GM12878 (cell line): ENCODE measurements around the gene SMIM20. TPM values are rescaled to one million over a fixed set of nuclear protein-coding genes. Genes with fewer than 3 reads are reported as not detected.

Experiments used
- ATAC-seq: fragments of 200-7000 bp; cut with Tn5 transposase; 3 replicates; pipeline ENCODE4 v1.9.1; 2020; ENCODE audit warnings: mild to moderate bottlenecking, moderate library complexity
- BruUV-seq: library from RNA; stranded (reverse); fragments of 400-500 nt; replicated peaks from 2 replicates; lab custom pipeline; 2021; lab: Mats Ljungman, UMichigan
- CTCF ChIA-PET: fragments of 300-600 bp; sonication (Branson Sonifier 250); formaldehyde crosslinking; extraction: SDS; loops from one replicate; lab custom pipeline; 2021; ENCODE audit warnings: inconsistent platforms; lab: Yijun Ruan, JAX
- POLR2A ChIA-PET: fragments of 350-600 bp; formaldehyde crosslinking; extraction: SDS; loops from one replicate; lab custom pipeline; 2021; ENCODE audit warnings: inconsistent platforms; lab: Charles Lee
- RAD21 ChIA-PET: fragments of 300-600 bp; sonication (Branson Sonifier 250); formaldehyde crosslinking; loops from one replicate; lab custom pipeline; 2023; ENCODE audit warnings: antibody characterized with exemption; ENCODE audit not compliant: unreplicated experiment; lab: Charles Lee
- SMC1A ChIA-PET: fragments of 300-600 bp; sonication (Branson Sonifier 250); formaldehyde crosslinking; loops from one replicate; lab custom pipeline; 2023; ENCODE audit not compliant: unreplicated experiment, uncharacterized antibody; lab: Charles Lee
- DNase-seq: peaks from one replicate; pipeline ENCODE4 v3.0.0-alpha.2; 2011; ENCODE audit warnings: low read depth, low spot score
- FAIRE-seq: peaks from 3 replicates; lab custom pipeline; 2011; peaks lifted over from hg19 to GRCh38; lab: Jason Lieb, UNC
- H2AFZ ChIP-seq: 2 replicates; pipeline ENCODE4 v1.6.0; 2011; ENCODE audit warnings: low read depth, low read length, control low read depth; ENCODE audit not compliant: control insufficient read depth
- H3K27ac ChIP-seq: 2 replicates; pipeline ENCODE4 v1.5.1; 2011; ENCODE audit warnings: control low read depth; ENCODE audit not compliant: control insufficient read depth, insufficient read depth
- H3K27me3 ChIP-seq, 2 experiments: replicated peaks in 1 of 2; 2 replicates each; pipeline versions ENCODE4 v1.6.0 to v1.6.1; 2011; ENCODE audit warnings: low read length in 1 of 2; ENCODE audit not compliant: control insufficient read depth in 2 of 2, insufficient read depth in 2 of 2
- H3K36me3 ChIP-seq, 2 experiments: 2 replicates each; pipeline ENCODE4 v1.5.1; 2011; ENCODE audit warnings: low read length in 1 of 2; ENCODE audit not compliant: control insufficient read depth in 2 of 2, insufficient read depth in 2 of 2
- H3K4me1 ChIP-seq: 2 replicates; pipeline ENCODE4 v1.6.1; 2011; ENCODE audit warnings: mild to moderate bottlenecking, low read length, moderate library complexity, mixed read lengths; ENCODE audit not compliant: control insufficient read depth, insufficient read depth
- H3K4me2 ChIP-seq: 2 replicates; pipeline ENCODE4 v1.6.0; 2011; ENCODE audit warnings: control low read depth; ENCODE audit not compliant: control insufficient read depth, insufficient read depth
- H3K4me3 ChIP-seq: fragments of 200-600 bp; sonication (generic); 2 replicates; pipeline ENCODE4 v1.5.1; 2016
- H3K79me2 ChIP-seq: 2 replicates; pipeline ENCODE4 v1.6.0; 2011; ENCODE audit warnings: low read length; ENCODE audit not compliant: control insufficient read depth, insufficient read depth
- H3K9ac ChIP-seq: 2 replicates; pipeline ENCODE4 v1.8.0; 2011; ENCODE audit warnings: low read length, control low read depth, mixed read lengths; ENCODE audit not compliant: control insufficient read depth, insufficient read depth
- H3K9me3 ChIP-seq: replicated peaks from 3 replicates; pipeline ENCODE4 v1.5.1; 2011; ENCODE audit warnings: mild to moderate bottlenecking, low read length; ENCODE audit not compliant: control insufficient read depth, insufficient read depth
- H4K20me1 ChIP-seq: 2 replicates; pipeline ENCODE4 v1.6.0; 2011; ENCODE audit not compliant: control insufficient read depth, insufficient read depth
- CBX3 ChIP-seq: fragments of 200-600 bp; sonication (generic); IDR thresholded peaks from 2 replicates; pipeline ENCODE4 v1.6.1; 2016; ENCODE audit warnings: low read depth, borderline replicate concordance
- CEBPB ChIP-seq, 2 experiments: fragments of 150-350 bp in 1 of 2; IDR thresholded peaks; 2 replicates each; pipeline ENCODE4 v1.6.1; 2012 to 2014; ENCODE audit warnings: low read depth in 2 of 2, low read length in 2 of 2, borderline replicate concordance in 1 of 2, inconsistent platforms in 1 of 2
- GATAD2B ChIP-seq: fragments of 450-650 bp; conservative IDR thresholded peaks from 2 replicates; pipeline ENCODE4 v1.6.1; 2017; ENCODE audit warnings: low read depth, mild to moderate bottlenecking, moderate library complexity
- KAT2A ChIP-seq: conservative IDR thresholded peaks from 2 replicates; pipeline ENCODE4 v1.6.1; 2011; ENCODE audit warnings: low read depth, low read length; ENCODE audit not compliant: control insufficient read depth
- TARDBP ChIP-seq: IDR thresholded peaks from 2 replicates; pipeline ENCODE4 v1.6.1; 2016; ENCODE audit warnings: borderline replicate concordance
- TBL1XR1 ChIP-seq: IDR thresholded peaks from 2 replicates; pipeline ENCODE4 v1.6.1; 2012; ENCODE audit warnings: low read depth, low read length, improper control_type of control experiment
- ZNF217 ChIP-seq: fragments of 450-650 bp; IDR thresholded peaks from 2 replicates; pipeline ENCODE4 v1.6.1; 2017; ENCODE audit warnings: antibody characterized with exemption, mild to moderate bottlenecking
- WGBS: methylation state at CpG from one replicate; pipeline ENCODE4 v1.1.6; 2016; ENCODE audit warnings: low lambda C conversion rate; ENCODE audit not compliant: insufficient replicate concordance, insufficient coverage; ENCODE audit errors: missing lambda C conversion rate; 5-methylcytosine and 5-hydroxymethylcytosine counted together
- in situ Hi-C: fragments of 300-500 bp; cut with MboI; formaldehyde crosslinking; loops from 9 replicates; pipeline ENCODE4 v1.14.3; 2018; ENCODE audit warnings: mixed read lengths
- intact Hi-C: fragments of 100-400 bp; cut with micrococcal nuclease; formaldehyde crosslinking; loops from one replicate; pipeline ENCODE4 v1.14.2; 2022; ENCODE audit not compliant: unreplicated experiment
- polyA plus RNA-seq, 11 experiments: library from polyadenylated mRNA; depleted of rRNA in 4 of 11; unstranded in 6 of 11; stranded (reverse) in 5 of 11; fragments of >200 nt; fragmentation: Nextera tagmentation in 4 of 11; fragmentation: Illumina TruSeq in 1 of 11; extraction: Ambion mirVana in 4 of 11; extraction: Trizol in 1 of 11; gene quantifications; 1 replicate in 1 of 11; 2 replicates in 10 of 11; pipeline versions ENCODE4 v1.2.1 to v1.2.3, GENCODE V29; 2011 to 2016; ENCODE audit warnings: inconsistent platforms in 2 of 11, missing spikeins in 2 of 11, low read depth in 1 of 11
- total RNA-seq, 4 experiments: library from RNA; depleted of rRNA in 3 of 4; stranded (reverse); fragments of >200 nt in 3 of 4; fragmentation: Illumina TruSeq in 1 of 4; extraction: Trizol in 1 of 4; gene quantifications; 2 replicates each; pipeline versions ENCODE4 v1.2.1 to v1.2.3, GENCODE V29; 2013 to 2021
- TF ChIP-seq, protein P1 (sequence below): fragments of 450-650 bp; IDR thresholded peaks from 2 replicates; pipeline ENCODE4 v1.6.1; 2017; ENCODE audit warnings: mild to moderate bottlenecking, low read depth, inconsistent platforms; ENCODE audit not compliant: poor library complexity, severe bottlenecking
- TF ChIP-seq, protein P2 (sequence below): fragments of 450-650 bp; IDR thresholded peaks from 2 replicates; pipeline ENCODE4 v1.6.1; 2016; ENCODE audit warnings: mild to moderate bottlenecking

The SMIM20 gene
- total and polyA plus RNA-seq, 10 of the 15 experiments (the other 5 are each of a cell fraction or from before 2014, with no cell fraction given) = 17.3 to 38.0 (median 28.8) TPM

DNA sequence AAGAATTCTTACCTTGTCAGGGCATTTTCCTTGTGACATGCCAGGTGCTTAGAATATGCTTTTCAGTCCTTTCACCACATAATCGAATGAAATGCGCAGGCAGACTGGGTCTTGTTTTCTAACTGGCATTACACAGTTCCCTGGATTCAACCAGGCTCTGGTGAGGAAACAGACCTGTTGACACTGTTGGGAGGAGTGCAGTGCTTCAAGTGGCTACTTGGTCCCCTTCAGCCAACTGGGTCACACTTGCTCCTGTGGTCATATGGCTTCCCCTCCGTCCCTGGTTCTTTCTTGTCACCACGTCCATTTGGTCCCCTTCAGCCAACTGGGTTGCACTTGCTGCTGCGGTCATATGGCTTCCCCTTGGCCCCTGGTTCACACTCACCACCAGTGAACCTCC lies 9.7 kb downstream of the SMIM20 start:
- POLR2A ChIA-PET = no interaction called here
- Histone ChIP-seq H3K36me3 (no peaks in the 10 kb centered on the region), H3K9me3 (no peaks in the 10 kb centered on the region), H2AFZ (no peak overlapping the region), H3K79me2 (no peaks in the 10 kb centered on the region), H4K20me1 (no peaks in the 10 kb centered on the region), H3K27ac (no peak overlapping the region), H3K9ac (no peak overlapping the region), H3K4me2 (no peak overlapping the region), H3K4me3 (no peak overlapping the region), H3K27me3 (no peaks in the 10 kb centered on the region), H3K4me1 (no peaks in the 10 kb centered on the region)
- ATAC-seq = no peak
- in situ Hi-C loops = no loop called here
- RAD21 ChIA-PET = no interaction called here
- CTCF ChIA-PET = interaction anchor here (1.1 to 5.8 kb wide), 2 partner anchors 40 to 64 kb away, joined by 4 to 62 read pairs; no protein-coding TSS in a partner anchor
- WGBS = 90% methylated on average over 5 of the region's 5 CpGs
- no TSS peak for BruUV-seq
- SMC1A ChIA-PET = interaction anchor here (1.1 to 1.3 kb wide), 2 partner anchors 10 to 66 kb away, joined by 3 to 4 read pairs; partner anchors contain the start of gene SMIM20
- DNase-seq = no peak
- TF ChIP-seq TARDBP (no peak), KAT2A (no peak), TBL1XR1 (no peak), CEBPB (IDR thresholded peaks at IDR 0.05; ENCODE audit: borderline replicate concordance in 1 of 2, low read depth in 2 of 2, low read length in 2 of 2) (no peak), CBX3 (no peak), GATAD2B (no peak), ZNF217 (no peak)
- TF ChIP-seq, protein P1, sequence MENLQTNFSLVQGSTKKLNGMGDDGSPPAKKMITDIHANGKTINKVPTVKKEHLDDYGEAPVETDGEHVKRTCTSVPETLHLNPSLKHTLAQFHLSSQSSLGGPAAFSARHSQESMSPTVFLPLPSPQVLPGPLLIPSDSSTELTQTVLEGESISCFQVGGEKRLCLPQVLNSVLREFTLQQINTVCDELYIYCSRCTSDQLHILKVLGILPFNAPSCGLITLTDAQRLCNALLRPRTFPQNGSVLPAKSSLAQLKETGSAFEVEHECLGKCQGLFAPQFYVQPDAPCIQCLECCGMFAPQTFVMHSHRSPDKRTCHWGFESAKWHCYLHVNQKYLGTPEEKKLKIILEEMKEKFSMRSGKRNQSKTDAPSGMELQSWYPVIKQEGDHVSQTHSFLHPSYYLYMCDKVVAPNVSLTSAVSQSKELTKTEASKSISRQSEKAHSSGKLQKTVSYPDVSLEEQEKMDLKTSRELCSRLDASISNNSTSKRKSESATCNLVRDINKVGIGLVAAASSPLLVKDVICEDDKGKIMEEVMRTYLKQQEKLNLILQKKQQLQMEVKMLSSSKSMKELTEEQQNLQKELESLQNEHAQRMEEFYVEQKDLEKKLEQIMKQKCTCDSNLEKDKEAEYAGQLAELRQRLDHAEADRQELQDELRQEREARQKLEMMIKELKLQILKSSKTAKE = no peak
- TF ChIP-seq, protein P2, sequence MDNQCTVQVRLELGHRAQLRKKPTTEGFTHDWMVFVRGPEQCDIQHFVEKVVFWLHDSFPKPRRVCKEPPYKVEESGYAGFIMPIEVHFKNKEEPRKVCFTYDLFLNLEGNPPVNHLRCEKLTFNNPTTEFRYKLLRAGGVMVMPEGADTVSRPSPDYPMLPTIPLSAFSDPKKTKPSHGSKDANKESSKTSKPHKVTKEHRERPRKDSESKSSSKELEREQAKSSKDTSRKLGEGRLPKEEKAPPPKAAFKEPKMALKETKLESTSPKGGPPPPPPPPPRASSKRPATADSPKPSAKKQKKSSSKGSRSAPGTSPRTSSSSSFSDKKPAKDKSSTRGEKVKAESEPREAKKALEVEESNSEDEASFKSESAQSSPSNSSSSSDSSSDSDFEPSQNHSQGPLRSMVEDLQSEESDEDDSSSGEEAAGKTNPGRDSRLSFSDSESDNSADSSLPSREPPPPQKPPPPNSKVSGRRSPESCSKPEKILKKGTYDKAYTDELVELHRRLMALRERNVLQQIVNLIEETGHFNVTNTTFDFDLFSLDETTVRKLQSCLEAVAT = no peak
- intact Hi-C loops = no loop called here
- no peak for FAIRE-seq
